Middle frontal gyrus (tissue), 1 donor: ENCODE results near the gene SETDB1.
A peak's percentile ranks its signal among the peaks of the same experiment; 100 is the strongest.

Source experiments
- DNase-seq: peaks from one replicate; pipeline ENCODE4 v3.0.0-alpha.2; 2015; ENCODE audit warnings: low spot score; ENCODE audit errors: extremely low spot score

SETDB1 gene

DNA sequence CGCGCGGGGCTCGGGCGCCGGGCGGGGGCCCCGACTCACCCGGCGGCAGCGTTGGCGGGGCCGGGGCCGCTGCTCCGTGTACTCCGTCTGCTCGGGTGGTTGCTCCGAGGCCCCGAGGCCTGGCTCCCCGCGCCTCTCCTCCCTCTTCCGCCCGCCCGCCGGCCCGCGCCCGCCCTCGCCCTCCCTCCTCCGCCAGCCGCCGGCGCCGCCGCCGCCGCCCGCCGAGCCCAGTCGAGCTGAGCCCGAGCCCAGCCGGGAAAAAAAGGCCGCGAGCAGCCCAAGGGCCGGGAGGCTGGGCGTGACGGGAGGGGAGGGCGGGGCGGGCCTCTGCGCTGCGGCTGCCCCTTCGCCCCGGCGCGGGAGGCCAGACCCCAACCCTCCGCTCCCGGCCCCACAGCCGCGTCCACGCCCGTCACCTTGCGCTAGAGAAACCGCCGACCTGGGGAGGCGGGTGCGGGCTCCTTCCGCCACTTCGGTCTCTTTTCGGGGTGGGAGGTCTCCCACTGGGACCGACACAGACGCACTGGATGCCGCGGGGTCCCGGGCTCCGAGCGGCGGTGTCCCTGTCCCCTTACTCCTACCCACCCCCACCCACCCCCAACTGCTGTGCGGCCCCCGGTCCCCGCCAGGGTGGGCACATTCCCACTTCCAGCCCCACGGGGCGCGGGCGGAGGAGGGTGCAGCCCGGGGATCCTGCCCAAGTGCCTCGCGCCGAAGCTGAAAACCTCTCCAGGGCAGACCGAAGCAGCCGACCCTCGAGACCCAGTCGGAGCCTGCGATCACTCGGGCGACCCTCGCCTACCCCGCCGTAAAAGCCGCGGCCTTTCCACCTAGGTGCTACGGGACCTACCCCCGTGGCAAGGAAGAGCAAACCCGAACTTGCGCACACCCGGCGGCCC, 48.7 kb downstream of the SETDB1 start, which contains the start of gene CERS2:
Gene CERS2, minus strand, starts transcription at position 256 of the 899 bp plus-strand sequence. CDS start 5,745 bp downstream, outside the sequence.
- DNase-seq, result no peak

- DNase-seq, result no peak
These were observed 50.2 kb downstream of the SETDB1 start for GRCh38 chr1:150976401-150976821.

DNA sequence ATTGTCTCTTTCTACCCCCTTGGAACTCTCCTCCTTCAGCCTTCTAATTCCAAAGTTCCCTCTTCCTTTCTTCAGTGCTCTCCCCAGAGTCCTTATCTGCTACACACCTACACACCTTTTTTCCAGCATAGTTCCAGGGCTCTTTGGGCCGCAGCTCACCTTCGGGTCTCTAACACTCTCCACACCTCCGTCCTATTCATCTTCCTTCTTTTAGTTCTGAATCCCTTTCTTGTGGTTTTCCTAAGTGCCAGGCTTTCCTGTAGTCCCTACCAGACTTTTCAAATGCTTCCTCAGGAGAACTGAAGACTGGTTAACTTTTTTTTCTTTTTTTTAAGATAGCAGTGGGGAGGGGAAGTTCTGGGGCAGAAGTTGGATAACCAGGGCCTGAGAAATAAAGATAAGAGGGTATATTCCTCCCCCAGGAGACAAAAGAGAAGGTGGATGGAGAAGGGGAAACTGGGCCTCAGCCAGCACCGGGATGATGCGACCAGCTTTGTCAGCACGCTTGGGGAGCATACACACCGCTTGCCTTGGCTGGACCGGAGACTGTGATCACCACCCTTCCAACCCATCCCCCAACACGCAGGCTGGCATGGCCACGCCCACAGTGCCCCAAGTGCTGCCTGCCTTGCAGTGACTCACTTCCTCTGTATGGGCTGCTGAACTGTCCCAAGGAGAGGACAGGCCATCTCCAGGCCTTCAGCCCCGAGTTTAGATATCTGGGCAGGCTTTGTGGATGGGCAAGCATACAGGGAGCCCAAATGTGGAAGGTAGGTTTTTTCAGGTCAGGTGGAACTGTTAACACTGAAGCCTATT, 50.9 kb downstream of the SETDB1 start:
- no peak for DNase-seq

DNA sequence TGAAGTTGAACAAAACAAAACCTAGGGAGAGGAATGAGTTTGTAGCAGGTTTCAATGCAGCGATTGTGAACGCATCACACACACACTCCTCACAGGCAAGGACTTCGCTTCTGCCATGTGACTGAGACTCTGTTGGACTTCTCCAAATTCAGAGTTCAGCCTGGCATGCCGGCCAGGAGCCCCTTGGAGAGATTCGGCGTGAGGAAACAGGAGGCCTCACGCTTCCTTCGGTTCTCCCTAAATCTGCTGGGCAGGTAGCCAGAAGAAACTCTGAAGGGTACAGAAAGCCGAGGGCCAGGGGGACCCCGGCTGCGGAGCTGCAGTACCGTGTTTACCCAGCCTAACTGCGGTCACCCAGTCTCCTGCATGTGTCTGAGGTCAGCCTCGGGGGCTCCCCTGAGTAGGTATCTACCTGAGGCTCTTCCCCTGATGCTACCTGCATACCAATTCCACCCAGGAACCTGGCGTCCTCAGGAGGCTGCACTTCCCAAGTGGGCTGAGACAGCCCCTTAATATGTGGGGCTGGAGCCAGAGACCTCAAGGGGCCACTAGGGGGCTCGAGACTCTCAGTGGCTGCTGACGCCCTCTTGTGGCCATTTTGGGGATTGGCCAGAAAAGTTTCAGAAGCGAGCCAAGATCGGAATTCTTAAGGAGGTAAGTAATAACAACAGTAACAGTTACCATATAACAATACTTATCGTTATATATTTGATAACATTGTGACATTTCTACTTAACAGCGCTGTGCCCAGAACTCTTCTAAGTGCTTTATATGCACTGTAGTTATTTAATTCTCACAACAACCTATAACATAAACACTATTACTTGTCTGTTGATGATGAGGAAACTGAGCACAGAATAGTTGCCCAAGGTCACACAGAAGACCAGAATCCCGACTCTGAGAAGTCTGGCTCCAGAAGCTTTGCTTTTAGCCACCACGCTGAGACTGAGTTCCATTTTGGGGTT, 53.2 kb downstream of the SETDB1 start:
- peak; percentile 86 for DNase-seq

DNA sequence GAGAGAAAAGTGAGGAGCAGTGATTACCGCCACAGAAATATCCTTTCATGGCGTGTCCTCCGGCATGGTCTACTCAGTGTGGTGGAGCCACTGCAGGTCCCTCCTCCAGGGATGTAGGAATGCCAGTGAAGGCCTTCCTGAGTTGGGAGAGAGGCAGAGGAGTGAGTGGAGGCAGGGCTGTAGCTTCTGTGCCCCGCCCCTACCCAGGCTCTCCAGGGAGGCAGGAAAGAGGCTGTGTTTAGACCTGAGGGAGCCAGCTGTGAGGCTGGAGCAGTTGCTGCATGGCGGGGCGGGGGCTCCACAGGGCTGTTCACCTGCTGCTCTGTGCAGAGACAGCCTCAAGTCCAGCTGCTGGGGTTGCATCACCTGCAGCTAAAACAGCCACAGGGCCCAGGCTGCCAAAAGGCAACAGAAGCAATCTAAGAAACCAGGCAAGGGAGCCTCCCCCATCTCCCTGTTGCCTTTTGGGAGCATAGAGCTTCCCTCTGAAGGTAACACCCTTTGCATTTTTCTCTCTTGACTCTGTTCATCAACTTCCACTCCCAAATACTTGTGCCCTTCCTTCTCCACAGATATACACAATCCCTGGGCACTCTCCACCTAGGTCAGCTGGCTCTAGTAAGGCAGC, 55.1 kb downstream of the SETDB1 start:
- no peak for DNase-seq

- DNase-seq, result no peak
These were observed 55.9 kb downstream of the SETDB1 start, which contains the start of gene ANXA9 for GRCh38 chr1:150981805-150982712. TSS of gene ANXA9 (plus strand) at chr1:150982292. CDS start at chr1:150983106, 814 bp downstream.

GRCh38 chr1:150985179-150985825, 59.1 kb downstream of the SETDB1 start:
- DNase-seq, result no peak

DNA sequence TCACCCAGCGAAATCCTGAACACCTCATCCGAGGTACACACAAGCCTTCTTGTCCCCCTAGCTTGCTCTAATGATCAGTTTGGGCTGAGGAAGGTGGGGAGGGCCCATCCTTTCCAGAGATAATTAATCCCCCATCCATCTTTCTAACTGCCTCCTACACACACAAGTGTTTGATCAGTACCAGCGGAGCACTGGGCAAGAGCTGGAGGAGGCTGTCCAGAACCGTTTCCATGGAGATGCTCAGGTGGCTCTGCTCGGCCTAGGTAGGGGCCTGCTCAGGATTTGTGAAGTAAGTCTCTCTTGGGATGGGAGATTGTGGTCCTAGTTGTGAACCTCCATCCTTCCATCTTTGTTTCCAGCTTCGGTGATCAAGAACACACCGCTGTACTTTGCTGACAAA, 61.8 kb downstream of the SETDB1 start:
- DNase-seq, result no peak

DNA sequence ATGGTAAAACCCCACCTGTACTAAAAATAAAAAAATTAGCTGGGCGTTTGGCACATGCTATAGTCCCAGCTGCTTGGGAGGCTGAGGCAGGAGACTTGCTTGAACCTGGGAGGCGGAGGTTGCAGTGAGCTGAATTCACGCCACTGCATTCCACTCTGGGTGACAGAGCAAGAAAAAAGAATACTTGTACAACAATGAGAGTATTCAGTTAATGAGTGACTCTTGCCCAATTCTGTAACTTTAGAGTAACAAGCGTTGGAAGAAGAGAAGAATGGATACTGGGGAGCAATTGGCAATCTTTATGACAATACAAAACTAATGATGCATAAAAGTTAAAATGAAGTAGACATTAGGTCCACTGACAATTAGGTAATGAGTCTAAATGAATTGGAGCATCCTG, 66.5 kb downstream of the SETDB1 start:
- DNase-seq, result no peak

GRCh38 chr1:150994248-150994647, 68.1 kb downstream of the SETDB1 start:
- no peak for DNase-seq

DNA sequence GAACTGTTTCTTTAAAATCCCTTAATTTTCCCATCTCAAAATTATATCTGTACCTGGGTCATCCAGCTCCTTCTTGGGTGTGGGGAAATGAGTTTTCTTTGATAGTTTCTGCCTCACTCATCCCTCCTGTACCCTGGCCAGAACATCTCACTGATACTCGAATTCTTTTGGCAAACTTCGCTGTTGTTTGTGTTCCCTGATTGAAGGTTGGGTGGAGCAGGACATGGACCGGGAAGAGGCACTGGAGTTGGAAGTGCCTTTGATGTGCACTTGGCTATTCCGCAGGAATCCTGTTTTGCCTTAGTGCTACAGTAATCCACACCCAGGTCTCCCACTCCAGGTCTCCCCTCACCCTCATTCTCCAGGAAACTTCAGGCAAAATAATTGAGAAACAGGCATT, 69.3 kb downstream of the SETDB1 start:
- DNase-seq, result no peak

- no peak for DNase-seq
These were observed 69.7 kb downstream of the SETDB1 start for GRCh38 chr1:150995896-150996295.

DNA sequence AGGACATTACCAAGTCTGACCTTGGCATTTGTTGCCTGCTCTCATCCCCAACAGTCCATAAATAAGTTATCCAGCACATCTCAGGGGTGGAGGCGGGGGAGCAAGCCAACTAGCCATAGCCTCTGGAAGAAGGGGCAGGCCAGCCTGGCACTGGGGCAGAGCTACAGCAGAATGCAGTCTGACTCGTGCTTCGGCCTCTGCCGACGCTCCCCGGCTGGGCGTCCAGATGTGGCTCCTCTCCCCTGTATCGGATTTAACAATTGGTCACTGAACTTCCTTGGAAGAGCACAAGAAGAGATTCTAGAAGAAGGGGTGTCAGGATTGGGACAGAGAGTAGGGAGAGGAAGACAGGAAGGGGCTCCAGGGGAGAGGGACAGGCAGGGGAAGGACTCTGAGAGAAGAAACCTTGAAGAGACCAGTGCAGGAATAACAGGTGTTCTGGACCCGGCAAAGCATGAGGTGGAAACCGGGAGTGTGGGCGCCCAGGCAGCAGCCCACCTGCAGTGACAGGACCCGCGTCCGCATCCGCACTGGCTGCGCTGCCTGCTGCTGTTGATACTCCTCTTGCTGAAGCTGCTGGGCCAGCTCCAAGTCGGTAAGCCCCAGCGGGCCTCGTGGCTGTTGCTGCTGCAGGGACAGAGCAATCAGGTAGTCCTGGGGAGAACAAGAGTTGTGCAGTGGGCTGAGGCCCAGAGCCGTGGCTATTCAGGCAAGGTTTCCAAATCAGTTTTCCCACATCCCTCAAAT, 71.1 kb downstream of the SETDB1 start:
- no peak for DNase-seq

- no peak for DNase-seq
These were observed 71.8 kb downstream of the SETDB1 start for GRCh38 chr1:150997949-150998348.

- no peak for DNase-seq
These were observed 73.0 kb downstream of the SETDB1 start for GRCh38 chr1:150999051-150999674.

DNA sequence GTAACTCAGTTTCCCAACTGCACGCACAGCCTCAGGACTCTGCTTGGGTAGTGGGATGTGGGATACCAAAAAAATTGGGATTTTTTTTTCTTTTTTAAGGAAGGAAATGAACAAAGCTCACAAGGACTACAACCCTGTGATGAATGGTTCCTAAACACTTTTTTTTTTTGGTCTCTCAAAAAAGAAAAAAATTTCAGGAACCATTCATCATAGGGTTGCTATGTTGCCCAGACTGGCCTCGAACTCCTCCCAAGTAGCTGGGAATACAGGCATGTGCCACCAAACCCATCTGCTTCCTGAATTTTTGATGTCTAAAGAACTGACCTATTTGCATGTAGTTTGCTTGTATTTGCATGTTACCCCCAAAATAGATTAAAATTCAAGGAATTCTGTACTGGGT, 73.8 kb downstream of the SETDB1 start:
- no peak for DNase-seq

DNA sequence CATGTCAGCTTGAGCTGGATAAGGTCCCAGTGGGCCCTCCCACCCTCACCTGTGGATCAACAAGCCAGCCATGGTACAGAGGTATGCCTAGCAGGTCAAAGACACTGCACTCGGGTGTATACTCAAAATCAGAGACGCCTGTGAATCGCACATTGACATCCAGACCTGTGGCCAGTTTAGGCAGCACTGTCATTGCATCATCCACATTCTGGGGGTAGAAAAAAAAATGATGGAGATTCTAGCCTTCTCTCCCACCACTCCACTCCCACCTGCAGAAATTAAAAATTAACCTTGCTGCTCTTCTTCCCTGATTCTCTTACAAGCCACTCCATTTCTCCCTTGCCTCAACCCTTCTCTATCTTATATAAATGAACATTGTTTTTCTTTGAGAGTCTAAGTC, 74.2 kb downstream of the SETDB1 start:
- DNase-seq, result no peak

DNA sequence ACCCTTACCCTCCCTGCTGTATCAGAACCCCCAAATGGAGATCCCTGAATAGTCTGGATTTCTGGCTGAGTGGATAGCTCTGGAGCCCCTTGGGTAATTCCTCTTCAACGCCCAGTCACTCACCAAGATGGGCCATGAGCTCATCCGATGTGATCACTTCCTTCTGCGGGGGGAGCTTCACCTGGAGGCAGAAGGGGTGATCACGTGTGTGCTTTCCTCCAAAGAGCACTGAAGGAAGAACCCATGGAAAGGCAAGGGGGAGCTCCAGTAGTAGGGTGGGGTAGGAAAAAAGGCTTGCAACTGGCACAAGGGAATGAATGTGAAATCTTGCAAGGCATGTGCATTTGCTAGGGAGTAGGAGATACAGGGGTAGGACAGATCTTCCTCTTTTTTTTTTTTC, 75.4 kb downstream of the SETDB1 start:
- DNase-seq, result no peak
